Measurements from ENCODE around the gene FN3KRP. TPM values are rescaled to one million over a fixed set of nuclear protein-coding genes. Genes with fewer than 3 reads are reported as not detected.
A peak's percentile ranks its signal among the peaks of the same experiment; 100 is the strongest.

FN3KRP gene
- total and polyA plus RNA-seq, 4 donors: 10.1 to 15.5 (median 11.0) TPM

- H3K9ac ChIP-seq (ENCODE audit: low read depth in 1 of 2, low read length in 2 of 2): no peak overlapping the region
- TF ChIP-seq HNF4A (conservative IDR thresholded peaks at IDR 0.05) (peak; percentile 78 to 84), GABPA (IDR thresholded peaks at IDR 0.05 in 1 of 2, conservative IDR thresholded peaks at IDR 0.05 in 1 of 2) (no peak), TAF1 (conservative IDR thresholded peaks at IDR 0.05) (no peak), HNF4G (IDR thresholded peaks at IDR 0.05) (no peak), RXRA (IDR thresholded peaks at IDR 0.05) (peak; percentile 79 to 81), REST (IDR thresholded peaks at IDR 0.05) (no peak), YY1 (IDR thresholded peaks at IDR 0.05) (peak; percentile 32), JUND (IDR thresholded peaks at IDR 0.05) (no peak), MAX (IDR thresholded peaks at IDR 0.05) (no peak), EGR1 (IDR thresholded peaks at IDR 0.05; ENCODE audit: low read depth in 2 of 2) (no peak), RAD21 (IDR thresholded peaks at IDR 0.05) (peak in 1 of 2 donors; percentile 54), ZBTB33 (IDR thresholded peaks at IDR 0.05) (no peak), NR2F2 (IDR thresholded peaks at IDR 0.05) (no peak), FOXA2 (IDR thresholded peaks at IDR 0.05) (no peak), SP1 (IDR thresholded peaks at IDR 0.05) (peak; percentile 81), FOXA1 (IDR thresholded peaks at IDR 0.05) (no peak)
- TF ChIP-seq, protein P1, sequence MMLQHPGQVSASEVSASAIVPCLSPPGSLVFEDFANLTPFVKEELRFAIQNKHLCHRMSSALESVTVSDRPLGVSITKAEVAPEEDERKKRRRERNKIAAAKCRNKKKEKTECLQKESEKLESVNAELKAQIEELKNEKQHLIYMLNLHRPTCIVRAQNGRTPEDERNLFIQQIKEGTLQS (IDR thresholded peaks at IDR 0.05): no peak
- no peaks in the 10 kb centered on the region for H3K36me3 ChIP-seq (ENCODE audit: control insufficient read depth in 4 of 4, insufficient read depth in 3 of 4, low read depth in 1 of 4, low read length in 3 of 4)
- no peaks in the 10 kb centered on the region for H3K9me3 ChIP-seq (ENCODE audit: control insufficient read depth in 4 of 4, low read length in 3 of 4)
- no peak overlapping the region for H3K27ac ChIP-seq (ENCODE audit: low read depth in 1 of 2, low read length in 2 of 2)
- peaks cover 3 to 21% (median 13%) of the 10 kb centered on the region in 4 donors for H3K4me1 ChIP-seq (ENCODE audit: control insufficient read depth in 4 of 4, insufficient read depth in 4 of 4, low read length in 3 of 4)
- H3K4me3 ChIP-seq (ENCODE audit: low read depth in 1 of 3, low read length in 3 of 3): no peak overlapping the region
- WGBS: 49% methylated on average over 38 of the region's 38 CpGs
- H3K27me3 ChIP-seq (ENCODE audit: control insufficient read depth in 4 of 4, insufficient read depth in 4 of 4, low read length in 3 of 4): no peaks in the 10 kb centered on the region
- no peak for DNase-seq (ENCODE audit: low spot score)
Measured at GRCh38 chr17:82703935-82704865, 12.3 kb upstream of the FN3KRP start.

GRCh38 chr17:82704886-82705285 lies 11.6 kb upstream of the FN3KRP start:
- Histone ChIP-seq H3K9ac (ENCODE audit: low read depth in 1 of 2, low read length in 2 of 2) (no peak overlapping the region), H3K27ac (ENCODE audit: low read depth in 1 of 2, low read length in 2 of 2) (no peak overlapping the region), H3K9me3 (ENCODE audit: control insufficient read depth in 4 of 4, low read length in 3 of 4) (no peaks in the 10 kb centered on the region), H3K4me1 (ENCODE audit: control insufficient read depth in 4 of 4, insufficient read depth in 4 of 4, low read length in 3 of 4) (peaks cover 3 to 14% (median 8%) of the 10 kb centered on the region in 4 donors), H3K27me3 (ENCODE audit: control insufficient read depth in 4 of 4, insufficient read depth in 4 of 4, low read length in 3 of 4) (no peaks in the 10 kb centered on the region), H3K4me3 (ENCODE audit: low read depth in 1 of 3, low read length in 3 of 3) (no peak overlapping the region), H3K36me3 (ENCODE audit: control insufficient read depth in 4 of 4, insufficient read depth in 3 of 4, low read depth in 1 of 4, low read length in 3 of 4) (no peaks in the 10 kb centered on the region)
- DNase-seq (ENCODE audit: low spot score): no peak
- TF ChIP-seq HNF4G (IDR thresholded peaks at IDR 0.05) (no peak), JUND (IDR thresholded peaks at IDR 0.05) (no peak), TAF1 (conservative IDR thresholded peaks at IDR 0.05) (no peak), MAX (IDR thresholded peaks at IDR 0.05) (no peak), FOXA1 (IDR thresholded peaks at IDR 0.05) (no peak), ZBTB33 (IDR thresholded peaks at IDR 0.05) (no peak), HNF4A (conservative IDR thresholded peaks at IDR 0.05) (no peak), RAD21 (IDR thresholded peaks at IDR 0.05) (no peak), NR2F2 (IDR thresholded peaks at IDR 0.05) (no peak), SP1 (IDR thresholded peaks at IDR 0.05) (no peak), YY1 (IDR thresholded peaks at IDR 0.05) (no peak), EGR1 (IDR thresholded peaks at IDR 0.05; ENCODE audit: low read depth in 2 of 2) (no peak)
- TF ChIP-seq, protein P1 (IDR thresholded peaks at IDR 0.05): no peak
- TF ChIP-seq, protein P2, sequence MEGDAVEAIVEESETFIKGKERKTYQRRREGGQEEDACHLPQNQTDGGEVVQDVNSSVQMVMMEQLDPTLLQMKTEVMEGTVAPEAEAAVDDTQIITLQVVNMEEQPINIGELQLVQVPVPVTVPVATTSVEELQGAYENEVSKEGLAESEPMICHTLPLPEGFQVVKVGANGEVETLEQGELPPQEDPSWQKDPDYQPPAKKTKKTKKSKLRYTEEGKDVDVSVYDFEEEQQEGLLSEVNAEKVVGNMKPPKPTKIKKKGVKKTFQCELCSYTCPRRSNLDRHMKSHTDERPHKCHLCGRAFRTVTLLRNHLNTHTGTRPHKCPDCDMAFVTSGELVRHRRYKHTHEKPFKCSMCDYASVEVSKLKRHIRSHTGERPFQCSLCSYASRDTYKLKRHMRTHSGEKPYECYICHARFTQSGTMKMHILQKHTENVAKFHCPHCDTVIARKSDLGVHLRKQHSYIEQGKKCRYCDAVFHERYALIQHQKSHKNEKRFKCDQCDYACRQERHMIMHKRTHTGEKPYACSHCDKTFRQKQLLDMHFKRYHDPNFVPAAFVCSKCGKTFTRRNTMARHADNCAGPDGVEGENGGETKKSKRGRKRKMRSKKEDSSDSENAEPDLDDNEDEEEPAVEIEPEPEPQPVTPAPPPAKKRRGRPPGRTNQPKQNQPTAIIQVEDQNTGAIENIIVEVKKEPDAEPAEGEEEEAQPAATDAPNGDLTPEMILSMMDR (IDR thresholded peaks at IDR 0.05; ENCODE audit: low read depth, low read length, missing input control): no peak
- WGBS: 85% methylated on average over 13 of the region's 13 CpGs

Data from liver (tissue), 9 donors.